ENCODE data around the gene IGIP.

Gene IGIP

DNA sequence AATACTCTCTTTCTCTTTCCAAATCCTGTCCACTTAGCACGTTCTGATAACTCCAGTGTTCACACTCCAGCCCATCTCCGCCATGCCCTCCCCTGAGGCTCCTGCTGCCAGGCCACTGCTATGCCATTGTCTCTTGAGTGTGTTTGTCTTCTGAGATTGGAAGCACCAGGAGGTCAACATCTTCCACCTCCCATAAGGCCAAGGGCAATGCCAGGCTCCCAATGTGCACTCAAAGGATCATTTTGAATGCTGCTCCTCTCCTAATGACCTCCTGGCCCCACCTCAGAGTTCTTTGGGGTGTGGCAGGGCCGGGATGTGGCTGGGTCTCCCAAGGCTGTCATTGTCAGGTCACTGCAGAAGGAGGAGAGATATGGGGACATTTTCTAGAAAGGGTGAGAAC lies 19.5 kb downstream of the IGIP start:
- TF ChIP-seq GLIS3 (CRISPR knock-in tag; IDR thresholded peaks at IDR 0.05) (no peak), CSDC2 (CRISPR knock-in tag; IDR thresholded peaks at IDR 0.05) (no peak), RARB (CRISPR knock-in tag; IDR thresholded peaks at IDR 0.05) (no peak)
- no peak for ATAC-seq

DNA sequence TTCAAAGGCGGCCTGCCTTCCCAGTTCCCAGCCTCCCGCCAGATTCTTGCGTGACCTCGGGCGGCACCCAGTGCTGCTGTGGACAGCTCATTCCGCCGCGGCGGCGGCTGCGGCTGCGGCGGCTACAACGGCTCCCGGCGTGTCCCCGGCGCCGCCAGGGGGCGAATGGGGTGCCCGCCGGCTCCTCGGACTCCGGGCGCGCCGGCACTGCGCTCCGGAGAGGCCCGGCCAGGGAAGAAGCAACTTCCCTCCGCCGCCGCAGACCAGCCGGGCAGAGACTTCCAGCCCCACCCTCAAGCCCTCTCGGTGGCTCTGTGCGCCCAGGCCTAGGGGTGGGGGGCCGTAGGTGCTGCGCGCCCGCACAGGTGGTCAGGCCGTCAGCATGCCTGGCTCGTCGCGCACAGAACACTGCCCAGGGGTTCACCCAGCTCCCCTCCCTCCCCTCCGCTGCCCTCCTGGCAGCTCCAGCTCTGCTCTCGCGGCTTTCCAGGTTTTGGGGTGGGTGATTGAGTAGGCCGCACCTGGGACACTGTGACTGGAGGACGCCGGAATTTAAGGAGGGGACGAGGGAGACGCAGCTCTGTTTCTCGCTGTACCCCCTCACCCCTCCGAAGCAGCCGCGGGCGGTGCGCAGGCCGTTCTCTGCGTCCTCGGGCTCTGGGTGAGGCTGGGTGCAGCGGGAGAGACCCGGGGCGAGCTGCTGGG lies 20.2 kb downstream of the IGIP start:
- peak; percentile 95 for ATAC-seq
- TF ChIP-seq TOX (CRISPR knock-in tag; IDR thresholded peaks at IDR 0.05; ENCODE audit: borderline replicate concordance) (no peak), ZFP30 (CRISPR knock-in tag; IDR thresholded peaks at IDR 0.05) (no peak), OSR1 (CRISPR knock-in tag; IDR thresholded peaks at IDR 0.05) (no peak), TCF4 (CRISPR knock-in tag; IDR thresholded peaks at IDR 0.05; ENCODE audit: borderline replicate concordance) (no peak), ZNF565 (CRISPR knock-in tag; conservative IDR thresholded peaks at IDR 0.05; ENCODE audit: low read depth) (no peak), ESRRG (CRISPR knock-in tag; IDR thresholded peaks at IDR 0.05) (no peak), SNAI2 (CRISPR knock-in tag; IDR thresholded peaks at IDR 0.05) (no peak), ZFP3 (CRISPR knock-in tag; IDR thresholded peaks at IDR 0.05) (no peak)
- TF ChIP-seq, protein P1, sequence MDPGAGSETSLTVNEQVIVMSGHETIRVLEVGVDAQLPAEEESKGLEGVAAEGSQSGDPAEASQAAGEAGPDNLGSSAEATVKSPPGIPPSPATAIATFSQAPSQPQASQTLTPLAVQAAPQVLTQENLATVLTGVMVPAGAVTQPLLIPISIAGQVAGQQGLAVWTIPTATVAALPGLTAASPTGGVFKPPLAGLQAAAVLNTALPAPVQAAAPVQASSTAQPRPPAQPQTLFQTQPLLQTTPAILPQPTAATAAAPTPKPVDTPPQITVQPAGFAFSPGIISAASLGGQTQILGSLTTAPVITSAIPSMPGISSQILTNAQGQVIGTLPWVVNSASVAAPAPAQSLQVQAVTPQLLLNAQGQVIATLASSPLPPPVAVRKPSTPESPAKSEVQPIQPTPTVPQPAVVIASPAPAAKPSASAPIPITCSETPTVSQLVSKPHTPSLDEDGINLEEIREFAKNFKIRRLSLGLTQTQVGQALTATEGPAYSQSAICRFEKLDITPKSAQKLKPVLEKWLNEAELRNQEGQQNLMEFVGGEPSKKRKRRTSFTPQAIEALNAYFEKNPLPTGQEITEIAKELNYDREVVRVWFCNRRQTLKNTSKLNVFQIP (CRISPR knock-in tag; IDR thresholded peaks at IDR 0.05; ENCODE audit: borderline replicate concordance, low read depth), result no peak
- TF ChIP-seq, protein P2, sequence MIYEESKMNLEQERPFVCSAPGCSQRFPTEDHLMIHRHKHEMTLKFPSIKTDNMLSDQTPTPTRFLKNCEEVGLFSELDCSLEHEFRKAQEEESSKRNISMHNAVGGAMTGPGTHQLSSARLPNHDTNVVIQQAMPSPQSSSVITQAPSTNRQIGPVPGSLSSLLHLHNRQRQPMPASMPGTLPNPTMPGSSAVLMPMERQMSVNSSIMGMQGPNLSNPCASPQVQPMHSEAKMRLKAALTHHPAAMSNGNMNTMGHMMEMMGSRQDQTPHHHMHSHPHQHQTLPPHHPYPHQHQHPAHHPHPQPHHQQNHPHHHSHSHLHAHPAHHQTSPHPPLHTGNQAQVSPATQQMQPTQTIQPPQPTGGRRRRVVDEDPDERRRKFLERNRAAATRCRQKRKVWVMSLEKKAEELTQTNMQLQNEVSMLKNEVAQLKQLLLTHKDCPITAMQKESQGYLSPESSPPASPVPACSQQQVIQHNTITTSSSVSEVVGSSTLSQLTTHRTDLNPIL (CRISPR knock-in tag; IDR thresholded peaks at IDR 0.05; ENCODE audit: low read depth), result no peak

DNA sequence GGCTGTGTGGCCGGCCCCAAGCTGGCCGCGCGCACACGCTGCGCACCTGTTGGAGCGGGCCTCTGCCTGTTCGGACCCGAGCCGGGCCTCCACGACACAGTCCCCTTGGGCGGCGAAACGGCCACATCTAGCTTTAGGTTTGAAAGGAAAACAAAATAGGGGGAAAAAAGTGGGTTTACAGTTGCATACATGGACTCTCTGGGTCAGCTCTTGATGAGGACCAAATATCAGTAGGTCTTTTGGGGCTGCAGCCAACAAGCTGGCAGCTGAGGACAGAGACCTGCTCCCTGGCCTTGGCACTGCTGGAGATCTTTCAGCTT lies 20.7 kb downstream of the IGIP start:
- no peak for ATAC-seq
- TF ChIP-seq GLIS3 (CRISPR knock-in tag; IDR thresholded peaks at IDR 0.05), result no peak
- no peak for TF ChIP-seq ZFP3 (CRISPR knock-in tag; IDR thresholded peaks at IDR 0.05)
- TF ChIP-seq ZNF565 (CRISPR knock-in tag; conservative IDR thresholded peaks at IDR 0.05; ENCODE audit: low read depth), result no peak
- no peak for TF ChIP-seq RARB (CRISPR knock-in tag; IDR thresholded peaks at IDR 0.05)
- TF ChIP-seq ZFP30 (CRISPR knock-in tag; IDR thresholded peaks at IDR 0.05), result no peak
- no peak for TF ChIP-seq CSDC2 (CRISPR knock-in tag; IDR thresholded peaks at IDR 0.05)
- no peak for TF ChIP-seq ZNF70 (CRISPR knock-in tag; IDR thresholded peaks at IDR 0.05)
- TF ChIP-seq, protein P1 (CRISPR knock-in tag; IDR thresholded peaks at IDR 0.05; ENCODE audit: borderline replicate concordance, low read depth), result no peak
- TF ChIP-seq, protein P3, sequence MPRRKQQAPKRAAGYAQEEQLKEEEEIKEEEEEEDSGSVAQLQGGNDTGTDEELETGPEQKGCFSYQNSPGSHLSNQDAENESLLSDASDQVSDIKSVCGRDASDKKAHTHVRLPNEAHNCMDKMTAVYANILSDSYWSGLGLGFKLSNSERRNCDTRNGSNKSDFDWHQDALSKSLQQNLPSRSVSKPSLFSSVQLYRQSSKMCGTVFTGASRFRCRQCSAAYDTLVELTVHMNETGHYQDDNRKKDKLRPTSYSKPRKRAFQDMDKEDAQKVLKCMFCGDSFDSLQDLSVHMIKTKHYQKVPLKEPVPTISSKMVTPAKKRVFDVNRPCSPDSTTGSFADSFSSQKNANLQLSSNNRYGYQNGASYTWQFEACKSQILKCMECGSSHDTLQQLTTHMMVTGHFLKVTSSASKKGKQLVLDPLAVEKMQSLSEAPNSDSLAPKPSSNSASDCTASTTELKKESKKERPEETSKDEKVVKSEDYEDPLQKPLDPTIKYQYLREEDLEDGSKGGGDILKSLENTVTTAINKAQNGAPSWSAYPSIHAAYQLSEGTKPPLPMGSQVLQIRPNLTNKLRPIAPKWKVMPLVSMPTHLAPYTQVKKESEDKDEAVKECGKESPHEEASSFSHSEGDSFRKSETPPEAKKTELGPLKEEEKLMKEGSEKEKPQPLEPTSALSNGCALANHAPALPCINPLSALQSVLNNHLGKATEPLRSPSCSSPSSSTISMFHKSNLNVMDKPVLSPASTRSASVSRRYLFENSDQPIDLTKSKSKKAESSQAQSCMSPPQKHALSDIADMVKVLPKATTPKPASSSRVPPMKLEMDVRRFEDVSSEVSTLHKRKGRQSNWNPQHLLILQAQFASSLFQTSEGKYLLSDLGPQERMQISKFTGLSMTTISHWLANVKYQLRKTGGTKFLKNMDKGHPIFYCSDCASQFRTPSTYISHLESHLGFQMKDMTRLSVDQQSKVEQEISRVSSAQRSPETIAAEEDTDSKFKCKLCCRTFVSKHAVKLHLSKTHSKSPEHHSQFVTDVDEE (CRISPR knock-in tag; IDR thresholded peaks at IDR 0.05), result no peak
- TF ChIP-seq TOX (CRISPR knock-in tag; IDR thresholded peaks at IDR 0.05; ENCODE audit: borderline replicate concordance), result no peak
- no peak for TF ChIP-seq OSR1 (CRISPR knock-in tag; IDR thresholded peaks at IDR 0.05)
- TF ChIP-seq, protein P2 (CRISPR knock-in tag; IDR thresholded peaks at IDR 0.05; ENCODE audit: low read depth), result no peak
- TF ChIP-seq, protein P4, sequence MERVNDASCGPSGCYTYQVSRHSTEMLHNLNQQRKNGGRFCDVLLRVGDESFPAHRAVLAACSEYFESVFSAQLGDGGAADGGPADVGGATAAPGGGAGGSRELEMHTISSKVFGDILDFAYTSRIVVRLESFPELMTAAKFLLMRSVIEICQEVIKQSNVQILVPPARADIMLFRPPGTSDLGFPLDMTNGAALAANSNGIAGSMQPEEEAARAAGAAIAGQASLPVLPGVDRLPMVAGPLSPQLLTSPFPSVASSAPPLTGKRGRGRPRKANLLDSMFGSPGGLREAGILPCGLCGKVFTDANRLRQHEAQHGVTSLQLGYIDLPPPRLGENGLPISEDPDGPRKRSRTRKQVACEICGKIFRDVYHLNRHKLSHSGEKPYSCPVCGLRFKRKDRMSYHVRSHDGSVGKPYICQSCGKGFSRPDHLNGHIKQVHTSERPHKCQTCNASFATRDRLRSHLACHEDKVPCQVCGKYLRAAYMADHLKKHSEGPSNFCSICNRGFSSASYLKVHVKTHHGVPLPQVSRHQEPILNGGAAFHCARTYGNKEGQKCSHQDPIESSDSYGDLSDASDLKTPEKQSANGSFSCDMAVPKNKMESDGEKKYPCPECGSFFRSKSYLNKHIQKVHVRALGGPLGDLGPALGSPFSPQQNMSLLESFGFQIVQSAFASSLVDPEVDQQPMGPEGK (CRISPR knock-in tag; IDR thresholded peaks at IDR 0.05; ENCODE audit: borderline replicate concordance), result no peak
- no peak for TF ChIP-seq ARNTL (CRISPR knock-in tag; IDR thresholded peaks at IDR 0.05; ENCODE audit: borderline replicate concordance, low read depth)
